WERI-Rb-1 (cell line): ENCODE data around the gene INKA1.
"Not testable (repeated sequence)": the region's sequence is repeated elsewhere in the genome, so short reads cannot be mapped to it uniquely, and the experiment has no call there.

Source experiments
- DNase-seq: peaks from one replicate; pipeline ENCODE4 v3.0.0-alpha.2; 2020
- H3K27ac ChIP-seq: fragments of 250-450 bp; sonication (Bioruptor Pico); 2 replicates; pipeline ENCODE4 v1.5.1; 2020; ENCODE audit warnings: mild to moderate bottlenecking, moderate library complexity
- H3K27me3 ChIP-seq: fragments of 250-450 bp; sonication (Bioruptor Pico); 2 replicates; pipeline ENCODE4 v1.5.1; 2021; ENCODE audit warnings: mild to moderate bottlenecking, low read depth, moderate library complexity; ENCODE audit not compliant: insufficient read depth, severe bottlenecking
- H3K36me3 ChIP-seq: fragments of 250-450 bp; sonication (Bioruptor Pico); 2 replicates; pipeline ENCODE4 v1.5.1; 2020; ENCODE audit warnings: mild to moderate bottlenecking, moderate library complexity
- H3K4me3 ChIP-seq: 2 replicates; pipeline ENCODE4 v1.5.1; 2011; ENCODE audit warnings: low read depth, mild to moderate bottlenecking, control low read depth, low read length
- H3K9me3 ChIP-seq: fragments of 250-450 bp; sonication (Bioruptor Pico); 2 replicates; pipeline ENCODE4 v1.5.1; 2021; ENCODE audit warnings: mild to moderate bottlenecking, moderate library complexity; ENCODE audit not compliant: severe bottlenecking
- TF ChIP-seq, protein P1 (sequence below): IDR thresholded peaks from 2 replicates; pipeline ENCODE4 v1.5.1; 2011; ENCODE audit warnings: low read depth, mild to moderate bottlenecking, control low read depth, inconsistent platforms, low read length

Gene INKA1

DNA sequence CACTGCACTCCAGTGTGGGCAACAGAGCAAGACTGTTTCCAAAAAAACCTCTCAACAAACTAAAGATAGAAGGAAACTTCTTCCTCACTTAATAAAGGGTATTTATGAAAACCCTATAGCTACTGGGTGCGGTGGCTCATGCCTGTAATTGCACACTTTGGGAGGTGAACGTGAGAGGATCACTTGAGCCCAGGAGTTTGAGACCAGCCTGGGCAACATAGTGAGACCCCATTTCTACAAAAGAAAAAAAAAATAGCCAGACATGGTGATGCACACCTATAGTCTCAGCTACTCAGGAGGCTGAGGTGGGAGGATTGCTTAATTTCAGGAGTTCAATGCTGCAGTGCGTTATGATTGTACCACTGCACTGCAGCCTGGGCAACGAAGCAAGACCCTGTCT lies 39.1 kb upstream of the INKA1 start:
- Histone ChIP-seq H3K27me3 (no peaks in the 10 kb centered on the region), H3K36me3 (peaks cover 8% of the 10 kb centered on the region), H3K4me3 (no peak overlapping the region), H3K27ac (no peak overlapping the region), H3K9me3 (no peaks in the 10 kb centered on the region)
- TF ChIP-seq, protein P1, sequence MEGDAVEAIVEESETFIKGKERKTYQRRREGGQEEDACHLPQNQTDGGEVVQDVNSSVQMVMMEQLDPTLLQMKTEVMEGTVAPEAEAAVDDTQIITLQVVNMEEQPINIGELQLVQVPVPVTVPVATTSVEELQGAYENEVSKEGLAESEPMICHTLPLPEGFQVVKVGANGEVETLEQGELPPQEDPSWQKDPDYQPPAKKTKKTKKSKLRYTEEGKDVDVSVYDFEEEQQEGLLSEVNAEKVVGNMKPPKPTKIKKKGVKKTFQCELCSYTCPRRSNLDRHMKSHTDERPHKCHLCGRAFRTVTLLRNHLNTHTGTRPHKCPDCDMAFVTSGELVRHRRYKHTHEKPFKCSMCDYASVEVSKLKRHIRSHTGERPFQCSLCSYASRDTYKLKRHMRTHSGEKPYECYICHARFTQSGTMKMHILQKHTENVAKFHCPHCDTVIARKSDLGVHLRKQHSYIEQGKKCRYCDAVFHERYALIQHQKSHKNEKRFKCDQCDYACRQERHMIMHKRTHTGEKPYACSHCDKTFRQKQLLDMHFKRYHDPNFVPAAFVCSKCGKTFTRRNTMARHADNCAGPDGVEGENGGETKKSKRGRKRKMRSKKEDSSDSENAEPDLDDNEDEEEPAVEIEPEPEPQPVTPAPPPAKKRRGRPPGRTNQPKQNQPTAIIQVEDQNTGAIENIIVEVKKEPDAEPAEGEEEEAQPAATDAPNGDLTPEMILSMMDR, result no peak
- DNase-seq, result no peak

GRCh38 chr3:49769286-49769915 lies 33.7 kb upstream of the INKA1 start:
- Histone ChIP-seq H3K27ac (no peak overlapping the region), H3K9me3 (no peaks in the 10 kb centered on the region), H3K27me3 (no peaks in the 10 kb centered on the region), H3K4me3 (no peak overlapping the region), H3K36me3 (peaks cover 16% of the 10 kb centered on the region)
- no peak for DNase-seq
- TF ChIP-seq, protein P1, result no peak

- Histone ChIP-seq H3K27ac (no peak overlapping the region), H3K36me3 (peaks cover 13% of the 10 kb centered on the region), H3K4me3 (no peak overlapping the region), H3K9me3 (no peaks in the 10 kb centered on the region), H3K27me3 (no peaks in the 10 kb centered on the region)
- no peak for DNase-seq
- TF ChIP-seq, protein P1, result no peak
These were observed 33.1 kb upstream of the INKA1 start for GRCh38 chr3:49769926-49770325.

DNA sequence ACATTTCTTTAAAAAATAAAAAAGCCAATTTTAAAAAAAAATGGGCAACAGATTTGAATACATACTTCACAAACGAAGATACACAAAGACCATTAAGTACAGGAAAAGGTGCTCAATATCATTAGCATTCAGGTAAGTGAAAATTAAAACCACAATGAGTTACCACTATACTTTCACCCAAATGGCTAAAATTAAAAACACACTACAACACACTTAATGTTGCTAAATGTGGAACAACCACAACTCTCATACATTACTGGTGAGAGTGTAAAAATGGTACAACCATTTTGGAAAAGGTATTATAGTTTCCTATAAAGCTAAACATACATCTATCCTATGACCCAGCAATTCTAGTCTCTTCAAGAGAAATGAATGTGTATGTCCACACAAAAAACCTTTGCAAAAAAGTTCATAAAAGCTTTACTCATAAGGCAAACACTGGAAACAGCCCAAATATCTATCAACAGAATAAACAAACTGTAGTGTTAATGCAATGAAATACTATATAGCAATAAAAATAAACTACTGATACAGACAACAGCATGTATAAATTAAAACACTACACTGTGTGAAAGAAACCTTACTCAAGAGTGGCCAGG lies 31.6 kb upstream of the INKA1 start:
- peaks cover 8% of the 10 kb centered on the region for H3K36me3 ChIP-seq
- TF ChIP-seq, protein P1, result no peak

GRCh38 chr3:49772703-49773102 lies 30.4 kb upstream of the INKA1 start:
- no peaks in the 10 kb centered on the region for H3K9me3 ChIP-seq
- no peak overlapping the region for H3K27ac ChIP-seq
- no peaks in the 10 kb centered on the region for H3K27me3 ChIP-seq
- H3K36me3 ChIP-seq, result peaks cover 15% of the 10 kb centered on the region
- no peak for DNase-seq
- TF ChIP-seq, protein P1, result no peak
- H3K4me3 ChIP-seq, result no peak overlapping the region

More for the DNA sequence above, 31.6 kb upstream of the INKA1 start:
- H3K4me3 ChIP-seq, result no peak overlapping the region
- H3K27ac ChIP-seq, result no peak overlapping the region
- no peak for DNase-seq
- H3K9me3 ChIP-seq, result no peaks in the 10 kb centered on the region
- no peaks in the 10 kb centered on the region for H3K27me3 ChIP-seq

DNA sequence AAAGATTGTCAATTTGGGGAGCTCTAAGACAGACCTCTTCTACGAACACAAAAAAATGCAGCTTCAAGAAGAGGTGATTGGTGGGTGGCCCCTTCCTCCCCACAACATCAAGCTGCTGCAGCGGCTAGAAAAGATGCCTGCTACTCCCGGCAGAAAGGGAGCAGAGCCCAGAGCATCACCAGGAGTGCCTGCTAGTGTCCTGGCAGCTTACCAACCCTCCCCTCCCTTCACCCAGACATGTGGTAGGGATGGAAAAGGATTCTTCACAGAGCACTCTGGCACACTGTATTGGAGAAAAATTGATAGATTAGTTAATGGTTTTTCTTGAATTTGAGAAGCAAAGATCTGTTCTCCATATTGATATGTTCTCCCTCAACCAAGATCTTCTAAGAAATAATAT lies 27.5 kb upstream of the INKA1 start:
- no peak for DNase-seq
- Histone ChIP-seq H3K36me3 (peaks cover 15% of the 10 kb centered on the region), H3K27ac (no peak overlapping the region), H3K27me3 (no peaks in the 10 kb centered on the region), H3K9me3 (no peaks in the 10 kb centered on the region), H3K4me3 (no peak overlapping the region)
- TF ChIP-seq, protein P1, result no peak

- H3K27me3 ChIP-seq, H3K9me3 ChIP-seq, DNase-seq, H3K27ac ChIP-seq, H3K4me3 ChIP-seq: not testable (repeated sequence)
- H3K36me3 ChIP-seq, result peaks cover 21% of the 10 kb centered on the region
These were observed 27.0 kb upstream of the INKA1 start for GRCh38 chr3:49776101-49776500.
